ENCODE results near the gene CAMP.

GRCh38 chr3:48184299-48184698 lies 39.0 kb upstream of the CAMP start:
- TF ChIP-seq, protein P1, sequence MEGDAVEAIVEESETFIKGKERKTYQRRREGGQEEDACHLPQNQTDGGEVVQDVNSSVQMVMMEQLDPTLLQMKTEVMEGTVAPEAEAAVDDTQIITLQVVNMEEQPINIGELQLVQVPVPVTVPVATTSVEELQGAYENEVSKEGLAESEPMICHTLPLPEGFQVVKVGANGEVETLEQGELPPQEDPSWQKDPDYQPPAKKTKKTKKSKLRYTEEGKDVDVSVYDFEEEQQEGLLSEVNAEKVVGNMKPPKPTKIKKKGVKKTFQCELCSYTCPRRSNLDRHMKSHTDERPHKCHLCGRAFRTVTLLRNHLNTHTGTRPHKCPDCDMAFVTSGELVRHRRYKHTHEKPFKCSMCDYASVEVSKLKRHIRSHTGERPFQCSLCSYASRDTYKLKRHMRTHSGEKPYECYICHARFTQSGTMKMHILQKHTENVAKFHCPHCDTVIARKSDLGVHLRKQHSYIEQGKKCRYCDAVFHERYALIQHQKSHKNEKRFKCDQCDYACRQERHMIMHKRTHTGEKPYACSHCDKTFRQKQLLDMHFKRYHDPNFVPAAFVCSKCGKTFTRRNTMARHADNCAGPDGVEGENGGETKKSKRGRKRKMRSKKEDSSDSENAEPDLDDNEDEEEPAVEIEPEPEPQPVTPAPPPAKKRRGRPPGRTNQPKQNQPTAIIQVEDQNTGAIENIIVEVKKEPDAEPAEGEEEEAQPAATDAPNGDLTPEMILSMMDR (IDR thresholded peaks at IDR 0.05), result no peak
- TF ChIP-seq POLR2A (IDR thresholded peaks at IDR 0.05) (no peak), POLR2AphosphoS5 (IDR thresholded peaks at IDR 0.05) (no peak)
